Naive B cell (primary cell): Measurements from ENCODE around the gene HS3ST5. TPM values are rescaled to one million over a fixed set of nuclear protein-coding genes. Genes with fewer than 3 reads are reported as not detected.
"Not testable (repeated sequence)": the region's sequence is repeated elsewhere in the genome, so short reads cannot be mapped to it uniquely, and the experiment has no call there.

Experiments used
- ATAC-seq, 2 donors: fragments of 150-1000 bp; cut with Tn5 transposase; 2 replicates each; pipeline ENCODE4 v1.10.0; 2021; ENCODE audit warnings: low read depth in 2 of 2, mild to moderate bottlenecking in 2 of 2, moderate library complexity in 2 of 2
- DNase-seq: peaks from one replicate; pipeline ENCODE4 v3.0.0; 2022
- H3K27ac Mint-ChIP-seq, 6 donors: one replicate each; pipeline ENCODE4 v1.8.0; 2020 to 2022; ENCODE audit warnings: mild to moderate bottlenecking in 6 of 6, mixed read lengths in 6 of 6, moderate library complexity in 5 of 6, inconsistent platforms in 2 of 6
- H3K27me3 Mint-ChIP-seq, 3 donors: one replicate each; pipeline ENCODE4 v1.8.0; 2021 to 2022; ENCODE audit warnings: mixed read lengths in 3 of 3, mild to moderate bottlenecking in 1 of 3
- H3K36me3 Mint-ChIP-seq, 2 donors: one replicate each; pipeline ENCODE4 v1.8.0; 2020 to 2022; ENCODE audit warnings: mixed read lengths in 2 of 2, inconsistent platforms in 1 of 2, mild to moderate bottlenecking in 1 of 2
- H3K4me1 Mint-ChIP-seq, 3 donors: one replicate each; pipeline ENCODE4 v1.8.0; 2020 to 2022; ENCODE audit warnings: mixed read lengths in 3 of 3, inconsistent platforms in 1 of 3, mild to moderate bottlenecking in 1 of 3, moderate library complexity in 1 of 3
- H3K4me3 Mint-ChIP-seq, 8 donors: one replicate each; pipeline ENCODE4 v1.8.0; 2020 to 2022; ENCODE audit warnings: mild to moderate bottlenecking in 8 of 8, mixed read lengths in 8 of 8, moderate library complexity in 8 of 8, inconsistent platforms in 2 of 8
- H3K9me3 Mint-ChIP-seq, 7 donors: one replicate each; pipeline ENCODE4 v1.8.0; 2020 to 2022; ENCODE audit warnings: mixed read lengths in 7 of 7, mild to moderate bottlenecking in 5 of 7, inconsistent platforms in 2 of 7, moderate library complexity in 1 of 7
- polyA plus RNA-seq, 6 donors: library from polyadenylated mRNA; unstranded; fragments of 300-500 nt; fragmentation: Illumina TruSeq; gene quantifications; one replicate each; pipeline ENCODE4 v1.2.3, GENCODE V29; 2021; ENCODE audit warnings: low read depth in 6 of 6

Gene HS3ST5
- polyA plus RNA-seq, 6 donors from 2014 or later = not detected

- H3K27ac Mint-ChIP-seq, H3K36me3 Mint-ChIP-seq, ATAC-seq: not testable (repeated sequence)
Observed at GRCh38 chr6:114313816-114314215, 29.0 kb downstream of the HS3ST5 start.

GRCh38 chr6:114312931-114313330 is 29.9 kb downstream of the HS3ST5 start:
- Mint-ChIP-seq H3K4me3 (no peak overlapping the region), H3K27me3 (no peaks in the 10 kb centered on the region), H3K4me1 (no peaks in the 10 kb centered on the region), H3K9me3 (peaks cover 0 to 7% (median 0%) of the 10 kb centered on the region in 7 donors), H3K27ac (no peak overlapping the region), H3K36me3 (no peaks in the 10 kb centered on the region)
- no peak for DNase-seq
- no peak for ATAC-seq

More at GRCh38 chr6:114313816-114314215, 29.0 kb downstream of the HS3ST5 start:
- H3K9me3 Mint-ChIP-seq, H3K4me3 Mint-ChIP-seq, DNase-seq, H3K27me3 Mint-ChIP-seq, H3K4me1 Mint-ChIP-seq: not testable (repeated sequence)

GRCh38 chr6:114310053-114310452 is 32.8 kb downstream of the HS3ST5 start:
- Mint-ChIP-seq H3K9me3 (peaks cover 0 to 7% (median 0%) of the 10 kb centered on the region in 7 donors), H3K27ac (no peak overlapping the region), H3K4me3 (no peak overlapping the region), H3K36me3 (no peaks in the 10 kb centered on the region), H3K4me1 (no peaks in the 10 kb centered on the region), H3K27me3 (no peaks in the 10 kb centered on the region)
- no peak for ATAC-seq
- DNase-seq = no peak

GRCh38 chr6:114304304-114304887 is 38.4 kb downstream of the HS3ST5 start:
- Mint-ChIP-seq H3K27ac (no peak overlapping the region), H3K4me1 (no peaks in the 10 kb centered on the region), H3K36me3 (peaks cover 0 to 3% of the 10 kb centered on the region in 2 donors), H3K9me3 (peaks cover 0 to 7% (median 1%) of the 10 kb centered on the region in 7 donors), H3K4me3 (no peak overlapping the region), H3K27me3 (no peaks in the 10 kb centered on the region)
- no peak for ATAC-seq
- DNase-seq = no peak

DNA sequence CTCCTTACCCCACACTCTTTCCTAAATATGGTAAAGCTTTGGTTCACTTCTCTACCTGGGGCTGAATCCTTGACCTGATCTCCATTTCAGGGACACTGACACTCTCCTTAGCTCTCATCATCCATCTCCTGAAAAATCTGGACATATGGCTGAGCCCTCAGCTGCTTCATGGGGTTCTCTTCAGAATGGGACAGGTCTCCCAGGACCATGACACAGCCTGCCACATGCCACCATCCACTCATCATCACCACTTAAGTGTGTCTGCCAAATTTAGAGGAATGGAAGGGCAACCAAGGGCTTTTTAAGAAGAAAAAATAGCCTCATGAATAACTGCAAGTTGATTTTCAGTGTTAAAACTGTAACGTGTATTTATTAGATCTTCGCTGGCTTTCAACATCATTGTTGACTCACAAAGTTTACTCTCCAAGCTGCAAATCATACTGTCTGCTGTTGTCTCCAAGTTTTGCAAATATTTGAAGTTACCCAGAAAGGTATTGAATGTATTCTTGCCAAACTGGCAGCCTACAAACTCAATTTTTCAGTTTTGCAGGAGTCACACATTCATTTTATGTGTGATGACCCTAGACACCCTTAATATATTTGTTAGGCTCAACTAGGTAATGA is 41.1 kb downstream of the HS3ST5 start:
- Mint-ChIP-seq H3K36me3 (peaks cover 0 to 8% of the 10 kb centered on the region in 2 donors), H3K4me3 (no peak overlapping the region), H3K27me3 (no peaks in the 10 kb centered on the region), H3K4me1 (no peaks in the 10 kb centered on the region), H3K27ac (no peak overlapping the region), H3K9me3 (peaks cover 0 to 10% (median 3%) of the 10 kb centered on the region in 7 donors)
- ATAC-seq (no peak), DNase-seq (no peak)

- H3K27ac Mint-ChIP-seq = no peak overlapping the region
- H3K4me1 Mint-ChIP-seq = no peaks in the 10 kb centered on the region
- ATAC-seq = no peak
Observed at GRCh38 chr6:114297135-114297534, 45.7 kb downstream of the HS3ST5 start.

GRCh38 chr6:114292431-114292830 is 50.4 kb downstream of the HS3ST5 start:
- H3K4me1 Mint-ChIP-seq = no peaks in the 10 kb centered on the region
- H3K27ac Mint-ChIP-seq = no peak overlapping the region
- ATAC-seq = no peak
- DNase-seq = no peak
- no peak overlapping the region for H3K4me3 Mint-ChIP-seq
- H3K36me3 Mint-ChIP-seq = no peaks in the 10 kb centered on the region
- H3K9me3 Mint-ChIP-seq = no peaks in the 10 kb centered on the region
- peaks cover 0 to 5% (median 0%) of the 10 kb centered on the region in 3 donors for H3K27me3 Mint-ChIP-seq

More at GRCh38 chr6:114297135-114297534, 45.7 kb downstream of the HS3ST5 start:
- H3K9me3 Mint-ChIP-seq = peaks cover 0 to 5% (median 3%) of the 10 kb centered on the region in 7 donors
- H3K36me3 Mint-ChIP-seq = peaks cover 0 to 8% of the 10 kb centered on the region in 2 donors
- H3K27me3 Mint-ChIP-seq = peaks cover 0 to 5% (median 0%) of the 10 kb centered on the region in 3 donors
- H3K4me3 Mint-ChIP-seq = no peak overlapping the region
- DNase-seq = no peak

DNA sequence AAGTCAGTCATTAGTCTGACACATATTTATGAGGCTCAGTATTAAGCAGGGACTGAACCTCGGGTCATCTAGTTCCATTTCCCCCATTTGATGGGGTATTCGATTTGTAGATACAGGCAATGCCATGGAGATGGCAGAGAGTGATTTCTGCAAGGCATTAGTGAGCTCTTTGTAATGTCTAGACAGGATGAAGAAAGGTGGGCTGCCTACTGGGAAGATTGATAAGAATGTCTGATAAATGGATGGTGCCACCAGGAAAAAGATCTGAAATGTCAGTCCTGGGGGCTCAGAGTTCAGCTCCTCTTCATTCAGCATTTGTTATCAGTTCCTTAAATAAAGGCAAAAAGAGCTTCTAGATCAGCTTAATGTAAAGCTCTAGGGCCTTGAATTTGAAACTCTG is 51.4 kb downstream of the HS3ST5 start:
- Mint-ChIP-seq H3K27ac (no peak overlapping the region), H3K4me1 (no peaks in the 10 kb centered on the region), H3K27me3 (peaks cover 0 to 5% (median 0%) of the 10 kb centered on the region in 3 donors), H3K4me3 (no peak overlapping the region), H3K9me3 (no peaks in the 10 kb centered on the region), H3K36me3 (no peaks in the 10 kb centered on the region)
- no peak for DNase-seq
- ATAC-seq = no peak

- Mint-ChIP-seq H3K36me3 (no peaks in the 10 kb centered on the region), H3K4me3 (no peak overlapping the region), H3K27ac (no peak overlapping the region), H3K27me3 (peaks cover 0 to 5% (median 0%) of the 10 kb centered on the region in 3 donors), H3K4me1 (no peaks in the 10 kb centered on the region), H3K9me3 (no peaks in the 10 kb centered on the region)
- ATAC-seq (no peak), DNase-seq (no peak)
Observed at GRCh38 chr6:114290864-114291263, 52.0 kb downstream of the HS3ST5 start.

DNA sequence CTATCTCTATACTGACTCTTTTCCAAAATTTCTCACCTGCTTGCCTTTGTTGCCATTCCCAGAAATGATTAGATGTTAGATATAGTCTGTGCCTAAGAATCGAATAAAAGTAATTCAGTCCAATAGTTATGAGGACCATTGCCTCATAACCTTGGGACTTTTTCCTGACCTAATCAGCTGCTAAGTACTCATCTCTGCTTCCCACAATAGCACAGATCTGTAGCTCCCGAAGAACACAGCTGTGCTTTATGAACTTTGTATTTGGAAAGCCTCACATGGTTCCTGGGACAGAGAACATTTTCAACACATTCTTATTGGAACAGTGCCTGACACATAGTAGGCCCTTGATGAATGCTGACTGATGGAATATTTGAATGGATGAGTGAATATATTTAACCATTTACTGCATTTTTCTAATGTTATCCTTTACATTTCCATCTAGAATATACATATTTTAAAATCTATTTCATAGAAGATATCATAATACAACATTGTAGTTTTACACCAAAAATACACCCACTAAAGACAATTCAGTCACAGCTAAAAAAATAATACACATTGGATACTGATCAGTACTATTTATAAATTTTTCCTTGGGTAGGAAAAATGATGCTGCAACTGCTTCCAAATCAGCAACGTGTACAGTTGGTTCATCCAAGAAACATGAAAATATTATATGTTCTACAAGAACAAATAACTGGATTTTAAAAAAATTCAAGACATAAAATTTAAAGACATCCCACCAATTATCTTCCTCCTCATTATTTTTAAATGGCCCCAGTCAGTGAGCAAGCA is 53.9 kb downstream of the HS3ST5 start:
- DNase-seq (no peak), ATAC-seq (no peak)

DNA sequence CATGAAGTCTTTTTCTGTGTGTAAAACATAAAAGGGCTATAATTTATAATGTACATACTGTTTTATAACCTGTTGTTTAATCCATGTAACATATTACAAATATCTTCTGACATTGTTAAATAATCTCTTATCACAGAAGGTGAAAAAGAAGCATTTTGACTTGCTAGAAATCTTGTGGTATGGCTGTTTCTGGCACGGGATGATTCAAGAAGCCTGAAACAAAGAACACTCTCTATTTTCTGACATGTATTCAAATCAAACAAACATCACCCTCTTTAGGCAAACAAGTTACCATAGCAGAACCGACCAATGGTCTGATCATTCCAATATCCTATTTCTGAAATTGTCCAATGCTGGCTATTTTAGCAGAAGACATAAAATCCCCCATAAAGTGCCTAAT is 55.4 kb downstream of the HS3ST5 start:
- H3K27ac Mint-ChIP-seq = no peak overlapping the region
- no peak overlapping the region for H3K4me3 Mint-ChIP-seq
- no peaks in the 10 kb centered on the region for H3K4me1 Mint-ChIP-seq
- no peak for DNase-seq
- peaks cover 0 to 3% (median 0%) of the 10 kb centered on the region in 7 donors for H3K9me3 Mint-ChIP-seq
- H3K36me3 Mint-ChIP-seq = no peaks in the 10 kb centered on the region
- ATAC-seq = no peak
- no peaks in the 10 kb centered on the region for H3K27me3 Mint-ChIP-seq

More for the DNA sequence above, 53.9 kb downstream of the HS3ST5 start:
- H3K4me3 Mint-ChIP-seq = no peak overlapping the region
- H3K36me3 Mint-ChIP-seq = no peaks in the 10 kb centered on the region
- H3K27me3 Mint-ChIP-seq = peaks cover 0 to 5% (median 0%) of the 10 kb centered on the region in 3 donors
- no peaks in the 10 kb centered on the region for H3K4me1 Mint-ChIP-seq
- H3K27ac Mint-ChIP-seq = no peak overlapping the region
- H3K9me3 Mint-ChIP-seq = no peaks in the 10 kb centered on the region

- Mint-ChIP-seq H3K9me3 (peaks cover 0 to 3% (median 0%) of the 10 kb centered on the region in 7 donors), H3K27ac (no peak overlapping the region), H3K27me3 (no peaks in the 10 kb centered on the region), H3K4me3 (no peak overlapping the region), H3K4me1 (no peaks in the 10 kb centered on the region), H3K36me3 (no peaks in the 10 kb centered on the region)
- ATAC-seq = no peak
- DNase-seq = no peak
Observed at GRCh38 chr6:114286211-114286610, 56.6 kb downstream of the HS3ST5 start.

DNA sequence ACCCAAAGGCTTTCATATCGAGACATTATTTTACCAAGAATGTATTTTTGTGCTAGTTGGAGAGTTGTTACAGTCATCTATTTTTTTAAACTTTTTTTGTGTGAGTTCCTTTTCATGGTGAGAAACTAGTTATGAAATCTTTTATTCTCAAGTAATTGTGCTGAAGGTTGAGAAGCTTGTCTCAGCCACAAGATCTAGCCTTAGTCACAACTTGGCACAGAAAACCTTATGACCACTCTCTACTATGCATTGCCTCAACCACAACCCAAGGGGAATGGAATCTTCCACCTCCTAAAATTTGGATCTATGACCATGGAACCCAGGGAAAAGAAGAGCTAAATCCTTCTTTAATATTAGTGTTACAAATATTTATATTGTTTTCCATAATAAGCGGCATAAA is 58.5 kb downstream of the HS3ST5 start:
- no peaks in the 10 kb centered on the region for H3K36me3 Mint-ChIP-seq
- ATAC-seq (no peak), DNase-seq (no peak)
- H3K4me3 Mint-ChIP-seq = no peak overlapping the region
- peaks cover 0 to 6% (median 0%) of the 10 kb centered on the region in 3 donors for H3K27me3 Mint-ChIP-seq
- H3K27ac Mint-ChIP-seq = no peak overlapping the region
- peaks cover 0 to 3% (median 0%) of the 10 kb centered on the region in 7 donors for H3K9me3 Mint-ChIP-seq
- H3K4me1 Mint-ChIP-seq = no peaks in the 10 kb centered on the region

- DNase-seq (no peak), ATAC-seq (no peak)
- Mint-ChIP-seq H3K27me3 (peaks cover 0 to 6% (median 0%) of the 10 kb centered on the region in 3 donors), H3K36me3 (no peaks in the 10 kb centered on the region), H3K4me1 (no peaks in the 10 kb centered on the region), H3K9me3 (peaks cover 0 to 3% (median 0%) of the 10 kb centered on the region in 7 donors), H3K27ac (no peak overlapping the region), H3K4me3 (no peak overlapping the region)
Observed at GRCh38 chr6:114282292-114282691, 60.5 kb downstream of the HS3ST5 start.
